HG02642 (cell line): Measurements from ENCODE around the gene TBX4.

Source experiments
- ATAC-seq: cut with Tn5 transposase; IDR thresholded peaks from one replicate; pipeline ENCODE4 v1.9.1; 2021; ENCODE audit warnings: mild to moderate bottlenecking; ENCODE audit not compliant: unreplicated experiment, poor library complexity

The TBX4 gene

GRCh38 chr17:61453566-61454380 lies 1.6 kb downstream of the TBX4 start:
- ATAC-seq = no peak

GRCh38 chr17:61454381-61455323 lies 2.4 kb downstream of the TBX4 start:
- ATAC-seq = no peak

GRCh38 chr17:61455324-61456060 lies 3.3 kb downstream of the TBX4 start:
- no peak for ATAC-seq

- ATAC-seq = no peak
Observed at GRCh38 chr17:61456061-61456681, 3.9 kb downstream of the TBX4 start.

- ATAC-seq = no peak
Observed at GRCh38 chr17:61456688-61457225, 4.5 kb downstream of the TBX4 start.

GRCh38 chr17:61457226-61457983 lies 5.2 kb downstream of the TBX4 start:
- ATAC-seq = no peak

- ATAC-seq = no peak
Observed at GRCh38 chr17:61458000-61458399, 5.8 kb downstream of the TBX4 start.

- no peak for ATAC-seq
Observed at GRCh38 chr17:61458421-61459141, 6.4 kb downstream of the TBX4 start.

- no peak for ATAC-seq
Observed at GRCh38 chr17:61459142-61459809, 7.1 kb downstream of the TBX4 start.

GRCh38 chr17:61459939-61460718 lies 7.9 kb downstream of the TBX4 start:
- ATAC-seq = no peak

- no peak for ATAC-seq
Observed at GRCh38 chr17:61460796-61461585, 8.8 kb downstream of the TBX4 start.

GRCh38 chr17:61461586-61461966 lies 9.4 kb downstream of the TBX4 start:
- ATAC-seq = no peak

GRCh38 chr17:61461967-61462718 lies 9.9 kb downstream of the TBX4 start:
- no peak for ATAC-seq

- ATAC-seq = no peak
Observed at GRCh38 chr17:61462719-61463315, 10.6 kb downstream of the TBX4 start.

GRCh38 chr17:61463316-61464129 lies 11.3 kb downstream of the TBX4 start:
- ATAC-seq = no peak
